Mammary epithelial cell (primary cell): ENCODE results near the gene PHF2.

Source experiments
- CTCF ChIP-seq, 2 donors: IDR thresholded peaks in 1 of 2; conservative IDR thresholded peaks in 1 of 2; 2 replicates each; pipeline ENCODE4 v1.5.1; 2011 to 2012; ENCODE audit warnings: inconsistent platforms in 2 of 2, low read length in 2 of 2, mild to moderate bottlenecking in 2 of 2, control low read depth in 1 of 2, low read depth in 1 of 2; ENCODE audit not compliant: insufficient read depth in 1 of 2; ENCODE audit errors: extremely low read depth in 1 of 2
- EZH2 ChIP-seq: IDR thresholded peaks from 2 replicates; pipeline ENCODE4 v1.6.1; 2012; ENCODE audit warnings: low read length, inconsistent platforms, borderline replicate concordance

GRCh38 chr9:93662952-93663572 is 86.7 kb downstream of the PHF2 start:
- TF ChIP-seq CTCF (conservative IDR thresholded peaks at IDR 0.05 in 1 of 2, IDR thresholded peaks at IDR 0.05 in 1 of 2; ENCODE audit: extremely low read depth in 1 of 2, insufficient read depth in 1 of 2, low read depth in 1 of 2, low read length in 2 of 2) (no peak), EZH2 (no peak)
